Measurements from ENCODE around the gene WNT8B.

WNT8B gene

DNA sequence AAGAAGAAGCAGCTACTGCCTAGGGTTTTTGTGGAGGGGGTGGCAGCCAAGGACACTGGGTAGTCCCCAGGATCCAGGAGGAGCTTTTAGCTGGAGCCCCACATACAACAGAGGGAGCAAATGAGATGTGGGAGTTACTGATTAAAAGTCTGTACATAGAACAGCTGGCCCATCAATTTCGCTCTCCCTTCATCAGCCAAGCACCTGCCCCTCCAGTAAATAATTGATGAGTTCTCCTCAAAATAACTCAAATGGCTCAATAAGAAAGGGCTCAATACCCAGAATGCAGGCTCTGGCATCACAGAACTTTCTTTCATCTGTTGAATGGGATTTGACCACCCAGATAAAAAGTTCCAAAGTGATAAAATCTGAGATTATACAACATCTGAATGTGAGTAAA is 15.1 kb upstream of the WNT8B start:
- no peaks in the 10 kb centered on the region for H3K27me3 ChIP-seq (ENCODE audit: insufficient read depth, low read length)
- no peaks in the 10 kb centered on the region for H3K4me1 ChIP-seq (ENCODE audit: insufficient read depth, low read length, severe bottlenecking)
- H3K9me2 ChIP-seq (ENCODE audit: low read depth, low read length) = no peaks in the 10 kb centered on the region
- H3K9ac ChIP-seq (ENCODE audit: low read length) = no peak overlapping the region
- H3K4me3 ChIP-seq (ENCODE audit: low read depth, low read length, poor library complexity, severe bottlenecking) = no peak overlapping the region
- no peaks in the 10 kb centered on the region for H4K20me1 ChIP-seq (ENCODE audit: insufficient read depth, low read length)
- H3K27ac ChIP-seq (ENCODE audit: low read depth, low read length, poor library complexity, severe bottlenecking) = no peak overlapping the region
- no peaks in the 10 kb centered on the region for H3K9me3 ChIP-seq (ENCODE audit: low read length)
- no peaks in the 10 kb centered on the region for H3K79me2 ChIP-seq (ENCODE audit: insufficient read depth, low read length)
- H3K4me2 ChIP-seq (ENCODE audit: low read length) = no peak overlapping the region
- H2AFZ ChIP-seq (ENCODE audit: low read length) = no peak overlapping the region
- H3K36me3 ChIP-seq (ENCODE audit: insufficient read depth, low read length) = no peaks in the 10 kb centered on the region
- H3F3A ChIP-seq (ENCODE audit: insufficient read depth, low read length) = no peaks in the 10 kb centered on the region
- TF ChIP-seq, protein P1, sequence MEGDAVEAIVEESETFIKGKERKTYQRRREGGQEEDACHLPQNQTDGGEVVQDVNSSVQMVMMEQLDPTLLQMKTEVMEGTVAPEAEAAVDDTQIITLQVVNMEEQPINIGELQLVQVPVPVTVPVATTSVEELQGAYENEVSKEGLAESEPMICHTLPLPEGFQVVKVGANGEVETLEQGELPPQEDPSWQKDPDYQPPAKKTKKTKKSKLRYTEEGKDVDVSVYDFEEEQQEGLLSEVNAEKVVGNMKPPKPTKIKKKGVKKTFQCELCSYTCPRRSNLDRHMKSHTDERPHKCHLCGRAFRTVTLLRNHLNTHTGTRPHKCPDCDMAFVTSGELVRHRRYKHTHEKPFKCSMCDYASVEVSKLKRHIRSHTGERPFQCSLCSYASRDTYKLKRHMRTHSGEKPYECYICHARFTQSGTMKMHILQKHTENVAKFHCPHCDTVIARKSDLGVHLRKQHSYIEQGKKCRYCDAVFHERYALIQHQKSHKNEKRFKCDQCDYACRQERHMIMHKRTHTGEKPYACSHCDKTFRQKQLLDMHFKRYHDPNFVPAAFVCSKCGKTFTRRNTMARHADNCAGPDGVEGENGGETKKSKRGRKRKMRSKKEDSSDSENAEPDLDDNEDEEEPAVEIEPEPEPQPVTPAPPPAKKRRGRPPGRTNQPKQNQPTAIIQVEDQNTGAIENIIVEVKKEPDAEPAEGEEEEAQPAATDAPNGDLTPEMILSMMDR (IDR thresholded peaks at IDR 0.05; ENCODE audit: low read length) = no peak
- no peak for TF ChIP-seq EZH2 (IDR thresholded peaks at IDR 0.05; ENCODE audit: borderline replicate concordance, low read length)

DNA sequence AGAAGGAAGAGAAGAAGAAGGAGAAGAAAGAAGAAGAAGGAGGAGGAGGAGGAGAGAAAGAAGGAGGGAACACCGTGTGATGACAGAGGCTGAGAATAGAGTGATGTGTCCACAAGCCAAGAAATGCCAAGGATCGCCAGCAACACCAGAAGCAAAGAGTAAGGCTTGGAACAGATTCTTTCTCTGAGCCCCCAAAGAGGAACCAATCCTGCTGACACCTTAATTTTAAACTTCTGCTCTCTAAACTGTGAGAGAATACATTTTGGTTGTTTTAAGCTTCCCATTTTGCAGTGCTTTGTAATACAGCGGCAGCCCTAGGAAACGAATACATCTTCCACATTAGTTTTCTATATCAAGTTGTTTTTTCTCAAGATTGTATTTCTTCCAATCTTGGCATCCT is 13.9 kb upstream of the WNT8B start:
- Histone ChIP-seq H3K9ac (ENCODE audit: low read length) (no peak overlapping the region), H3K79me2 (ENCODE audit: insufficient read depth, low read length) (no peaks in the 10 kb centered on the region), H3K36me3 (ENCODE audit: insufficient read depth, low read length) (no peaks in the 10 kb centered on the region), H3K9me3 (ENCODE audit: low read length) (no peaks in the 10 kb centered on the region), H3F3A (ENCODE audit: insufficient read depth, low read length) (no peaks in the 10 kb centered on the region), H3K27ac (ENCODE audit: low read depth, low read length, poor library complexity, severe bottlenecking) (no peak overlapping the region), H3K4me2 (ENCODE audit: low read length) (no peak overlapping the region), H3K4me1 (ENCODE audit: insufficient read depth, low read length, severe bottlenecking) (no peaks in the 10 kb centered on the region), H3K27me3 (ENCODE audit: insufficient read depth, low read length) (no peaks in the 10 kb centered on the region), H4K20me1 (ENCODE audit: insufficient read depth, low read length) (no peaks in the 10 kb centered on the region), H2AFZ (ENCODE audit: low read length) (no peak overlapping the region), H3K4me3 (ENCODE audit: low read depth, low read length, poor library complexity, severe bottlenecking) (no peak overlapping the region), H3K9me2 (ENCODE audit: low read depth, low read length) (no peaks in the 10 kb centered on the region)
- TF ChIP-seq, protein P1 (IDR thresholded peaks at IDR 0.05; ENCODE audit: low read length) = no peak
- no peak for TF ChIP-seq EZH2 (IDR thresholded peaks at IDR 0.05; ENCODE audit: borderline replicate concordance, low read length)

DNA sequence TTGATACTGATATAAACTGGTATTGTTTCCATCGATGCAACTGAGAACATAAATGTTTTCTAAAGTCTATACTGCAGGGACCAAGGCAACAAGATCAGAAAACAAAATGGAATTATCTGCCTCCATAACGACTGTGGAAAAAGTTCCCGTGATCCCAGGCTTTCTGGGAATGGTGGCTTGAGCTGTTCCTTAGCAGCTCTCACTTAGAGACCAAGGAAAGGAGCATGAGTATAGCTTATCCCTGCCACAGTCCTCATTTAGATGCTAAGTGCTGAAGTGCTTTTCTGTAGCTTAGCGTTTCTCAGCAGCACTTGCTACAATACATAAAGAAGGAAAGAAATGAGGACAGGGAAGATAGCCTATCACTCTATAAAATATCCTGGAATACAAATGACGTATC is 5.5 kb downstream of the WNT8B start:
- no peaks in the 10 kb centered on the region for H3K79me2 ChIP-seq (ENCODE audit: insufficient read depth, low read length)
- no peaks in the 10 kb centered on the region for H3K27me3 ChIP-seq (ENCODE audit: insufficient read depth, low read length)
- no peak overlapping the region for H3K4me3 ChIP-seq (ENCODE audit: low read depth, low read length, poor library complexity, severe bottlenecking)
- H3K9me2 ChIP-seq (ENCODE audit: low read depth, low read length) = no peaks in the 10 kb centered on the region
- no peaks in the 10 kb centered on the region for H4K20me1 ChIP-seq (ENCODE audit: insufficient read depth, low read length)
- H3K4me1 ChIP-seq (ENCODE audit: insufficient read depth, low read length, severe bottlenecking) = no peaks in the 10 kb centered on the region
- H3K9ac ChIP-seq (ENCODE audit: low read length) = no peak overlapping the region
- no peak overlapping the region for H2AFZ ChIP-seq (ENCODE audit: low read length)
- H3K4me2 ChIP-seq (ENCODE audit: low read length) = no peak overlapping the region
- H3K36me3 ChIP-seq (ENCODE audit: insufficient read depth, low read length) = no peaks in the 10 kb centered on the region
- TF ChIP-seq, protein P1 (IDR thresholded peaks at IDR 0.05; ENCODE audit: low read length) = no peak
- TF ChIP-seq EZH2 (IDR thresholded peaks at IDR 0.05; ENCODE audit: borderline replicate concordance, low read length) = no peak
- no peaks in the 10 kb centered on the region for H3K9me3 ChIP-seq (ENCODE audit: low read length)
- H3K27ac ChIP-seq (ENCODE audit: low read depth, low read length, poor library complexity, severe bottlenecking) = no peak overlapping the region
- no peaks in the 10 kb centered on the region for H3F3A ChIP-seq (ENCODE audit: insufficient read depth, low read length)
